ENCODE data around the gene CTDSPL. TPM values are rescaled to one million over a fixed set of nuclear protein-coding genes. Genes with fewer than 3 reads are reported as not detected.

The CTDSPL gene
- total RNA-seq, 3 donors from 2014 or later (not counting 1 experiment from before 2014, with no cell fraction given), result 0.50 to 3.4 (median 1.8) TPM

- H3K36me3 Mint-ChIP-seq, result no peaks in the 10 kb centered on the region
- H3K4me3 Mint-ChIP-seq, result no peak overlapping the region
- Histone ChIP-seq H3K27me3 (ENCODE audit: control insufficient read depth, insufficient read depth, low read length) (no peaks in the 10 kb centered on the region), H3K4me1 (ENCODE audit: control insufficient read depth, insufficient read depth, low read length) (no peaks in the 10 kb centered on the region), H3K9me3 (ENCODE audit: control insufficient read depth, insufficient read depth, low read length) (no peaks in the 10 kb centered on the region), H3K36me3 (ENCODE audit: control insufficient read depth, insufficient read depth, low read length) (no peaks in the 10 kb centered on the region), H3K4me3 (ENCODE audit: low read length) (no peak overlapping the region), H3K27ac (ENCODE audit: low read length) (no peak overlapping the region)
- H3K4me1 Mint-ChIP-seq, result no peaks in the 10 kb centered on the region
- intact Hi-C loops (cut with micrococcal nuclease), result no loop called here
- H3K27me3 Mint-ChIP-seq (ENCODE audit: low read depth in 2 of 2), result no peaks in the 10 kb centered on the region
- no peak for TF ChIP-seq CTCF (IDR thresholded peaks at IDR 0.05)
- no peak overlapping the region for H3K27ac Mint-ChIP-seq
- DNase-seq (no peak), ATAC-seq (no peak)
- 92% methylated on average over 10 of the region's 11 CpGs for WGBS (ENCODE audit: insufficient coverage)
- no peaks in the 10 kb centered on the region for H3K9me3 Mint-ChIP-seq
Observed at GRCh38 chr3:37849146-37849923, 12.3 kb upstream of the CTDSPL start.

GRCh38 chr3:37852097-37852496, 9.6 kb upstream of the CTDSPL start:
- Histone ChIP-seq H3K36me3 (ENCODE audit: control insufficient read depth, insufficient read depth, low read length) (no peaks in the 10 kb centered on the region), H3K4me1 (ENCODE audit: control insufficient read depth, insufficient read depth, low read length) (no peaks in the 10 kb centered on the region), H3K9me3 (ENCODE audit: control insufficient read depth, insufficient read depth, low read length) (no peaks in the 10 kb centered on the region), H3K4me3 (ENCODE audit: low read length) (no peak overlapping the region), H3K27me3 (ENCODE audit: control insufficient read depth, insufficient read depth, low read length) (no peaks in the 10 kb centered on the region), H3K27ac (ENCODE audit: low read length) (no peak overlapping the region)
- Mint-ChIP-seq H3K9me3 (no peaks in the 10 kb centered on the region), H3K27me3 (ENCODE audit: low read depth in 2 of 2) (peaks cover 0 to 5% of the 10 kb centered on the region in 2 donors), H3K36me3 (no peaks in the 10 kb centered on the region), H3K27ac (no peak overlapping the region), H3K4me3 (no peak overlapping the region), H3K4me1 (no peaks in the 10 kb centered on the region)
- 85% methylated on average over 1 of the region's 1 CpG for WGBS (ENCODE audit: insufficient coverage)
- no peak for TF ChIP-seq CTCF (IDR thresholded peaks at IDR 0.05)
- no peak for DNase-seq
- intact Hi-C loops (cut with micrococcal nuclease), result loop anchor here (10.0 kb wide), 1 partner anchor 633 kb away; no protein-coding TSS in a partner anchor
- no peak for ATAC-seq

DNA sequence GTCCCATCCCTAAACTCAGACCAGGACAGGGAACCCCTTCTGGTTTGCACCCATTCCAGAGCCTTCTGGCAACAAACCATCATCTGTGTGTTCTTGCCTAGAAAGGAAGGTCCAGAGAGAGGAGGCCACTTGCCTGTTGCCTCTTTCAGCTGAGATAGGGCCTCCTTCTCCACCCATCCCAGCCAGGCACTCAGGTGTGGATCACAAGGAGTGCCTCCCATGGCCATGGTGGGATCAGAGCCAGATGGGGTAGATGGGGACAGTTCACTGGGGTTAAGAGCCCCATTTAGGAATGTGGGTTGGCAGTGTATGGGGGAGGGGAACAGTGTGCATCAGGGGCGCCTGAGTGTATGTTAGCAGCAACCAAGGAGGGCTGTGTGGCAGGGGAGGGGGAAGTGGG, 8.9 kb upstream of the CTDSPL start:
- Histone ChIP-seq H3K4me3 (ENCODE audit: low read length) (no peak overlapping the region), H3K9me3 (ENCODE audit: control insufficient read depth, insufficient read depth, low read length) (no peaks in the 10 kb centered on the region), H3K27me3 (ENCODE audit: control insufficient read depth, insufficient read depth, low read length) (no peaks in the 10 kb centered on the region), H3K4me1 (ENCODE audit: control insufficient read depth, insufficient read depth, low read length) (no peaks in the 10 kb centered on the region), H3K36me3 (ENCODE audit: control insufficient read depth, insufficient read depth, low read length) (no peaks in the 10 kb centered on the region), H3K27ac (ENCODE audit: low read length) (no peak overlapping the region)
- DNase-seq (no peak), ATAC-seq (no peak)
- Mint-ChIP-seq H3K27ac (no peak overlapping the region), H3K9me3 (no peaks in the 10 kb centered on the region), H3K27me3 (ENCODE audit: low read depth in 2 of 2) (peaks cover 0 to 10% of the 10 kb centered on the region in 2 donors), H3K4me3 (no peak overlapping the region), H3K4me1 (no peaks in the 10 kb centered on the region), H3K36me3 (no peaks in the 10 kb centered on the region)
- no peak for TF ChIP-seq CTCF (IDR thresholded peaks at IDR 0.05)
- intact Hi-C loops (cut with micrococcal nuclease), result loop anchor here (10.0 kb wide), 1 partner anchor 632 kb away; no protein-coding TSS in a partner anchor
- 95% methylated on average over 1 of the region's 1 CpG for WGBS (ENCODE audit: insufficient coverage)
